GM23338 (cell line): Measurements from ENCODE around the gene AFF3. TPM values are rescaled to one million over a fixed set of nuclear protein-coding genes. Genes with fewer than 3 reads are reported as not detected.

Experiments
- ATAC-seq: fragments of 200-7000 bp; cut with Tn5 transposase; 3 replicates; pipeline ENCODE4 v1.9.1; 2020
- DNase-seq: peaks from one replicate; pipeline ENCODE4 v3.0.0-alpha.2; 2015; ENCODE audit warnings: low spot score
- H2AFZ ChIP-seq: fragments of 200-600 bp; sonication (generic); 2 replicates; pipeline ENCODE4 v1.8.0; 2016; ENCODE audit warnings: antibody characterized with exemption, mild to moderate bottlenecking, moderate library complexity
- H3F3A ChIP-seq: fragments of 200-600 bp; sonication (generic); replicated peaks from 2 replicates; pipeline ENCODE4 v1.8.0; 2017; ENCODE audit warnings: antibody characterized with exemption, mixed run types, low read depth
- H3K27ac ChIP-seq: fragments of 200-600 bp; sonication (generic); 2 replicates; pipeline ENCODE4 v1.6.1; 2016; ENCODE audit warnings: low read depth
- H3K27me3 ChIP-seq: fragments of 200-600 bp; sonication (generic); 2 replicates; pipeline ENCODE4 v1.8.0; 2016; ENCODE audit warnings: mild to moderate bottlenecking, mixed run types, moderate library complexity; ENCODE audit not compliant: insufficient read depth
- H3K36me3 ChIP-seq: fragments of 200-600 bp; sonication (generic); 2 replicates; pipeline ENCODE4 v1.8.0; 2016; ENCODE audit warnings: mild to moderate bottlenecking; ENCODE audit not compliant: insufficient read depth
- H3K4me1 ChIP-seq: fragments of 200-600 bp; sonication (generic); 2 replicates; pipeline ENCODE4 v1.8.0; 2016; ENCODE audit warnings: mild to moderate bottlenecking, moderate library complexity; ENCODE audit not compliant: insufficient read depth
- H3K4me2 ChIP-seq: fragments of 200-600 bp; sonication (generic); 2 replicates; pipeline ENCODE4 v1.7.1; 2017; ENCODE audit warnings: mixed run types
- H3K4me3 ChIP-seq: fragments of 200-600 bp; sonication (generic); 2 replicates; pipeline ENCODE4 v1.6.1; 2016; ENCODE audit warnings: mixed run types
- H3K79me2 ChIP-seq: fragments of 200-600 bp; sonication (generic); replicated peaks from 2 replicates; pipeline ENCODE4 v1.8.0; 2017; ENCODE audit warnings: mild to moderate bottlenecking; ENCODE audit not compliant: insufficient read depth
- H3K9me2 ChIP-seq: fragments of 200-600 bp; sonication (generic); 2 replicates; pipeline ENCODE4 v1.8.0; 2017; ENCODE audit not compliant: insufficient read depth
- H4K20me1 ChIP-seq: fragments of 200-600 bp; sonication (generic); replicated peaks from 2 replicates; pipeline ENCODE4 v1.8.0; 2017; ENCODE audit warnings: mild to moderate bottlenecking; ENCODE audit not compliant: insufficient read depth
- H3K27ac Mint-ChIP-seq: 2 replicates; pipeline ENCODE4 v1.8.0; 2020; ENCODE audit warnings: inconsistent platforms, mild to moderate bottlenecking, moderate library complexity, mixed read lengths
- H3K27me3 Mint-ChIP-seq: 3 replicates; pipeline ENCODE4 v1.8.0; 2022; ENCODE audit warnings: low read depth, mild to moderate bottlenecking, moderate library complexity, mixed read lengths, inconsistent platforms; ENCODE audit not compliant: insufficient read depth, poor library complexity
- H3K36me3 Mint-ChIP-seq: 3 replicates; pipeline ENCODE4 v1.8.0; 2021; ENCODE audit warnings: low read depth, mild to moderate bottlenecking, inconsistent platforms, moderate library complexity, mixed read lengths
- H3K4me1 Mint-ChIP-seq: 3 replicates; pipeline ENCODE4 v1.8.0; 2020; ENCODE audit warnings: mild to moderate bottlenecking, inconsistent platforms, mixed read lengths
- H3K4me3 Mint-ChIP-seq: 3 replicates; pipeline ENCODE4 v1.8.0; 2021; ENCODE audit warnings: moderate library complexity, mild to moderate bottlenecking, inconsistent platforms, mixed read lengths
- H3K9me3 Mint-ChIP-seq: 3 replicates; pipeline ENCODE4 v1.8.0; 2020; ENCODE audit warnings: moderate library complexity, mild to moderate bottlenecking, inconsistent platforms, mixed read lengths
- CREB1 ChIP-seq: fragments of 250-450 bp; sonication (Bioruptor Pico); IDR thresholded peaks from 2 replicates; pipeline ENCODE4 v1.5.0; 2020; ENCODE audit warnings: low read depth, mild to moderate bottlenecking, moderate library complexity
- EZH2 ChIP-seq: fragments of 200-600 bp; sonication (generic); IDR thresholded peaks from one replicate; pipeline ENCODE4 v1.8.0; 2017; ENCODE audit warnings: antibody characterized with exemption, mild to moderate bottlenecking, low read depth; ENCODE audit not compliant: unreplicated experiment
- JUNB ChIP-seq: IDR thresholded peaks from one replicate; pipeline ENCODE4 v1.6.1; 2016; ENCODE audit warnings: antibody characterized with exemption; ENCODE audit not compliant: unreplicated experiment
- ZNF114 ChIP-seq: fragments of 250-450 bp; sonication (Bioruptor Pico); IDR thresholded peaks from 2 replicates; pipeline ENCODE4 v1.5.0; 2020; ENCODE audit warnings: mild to moderate bottlenecking, moderate library complexity
- ZNF331 ChIP-seq: fragments of 250-450 bp; sonication (Bioruptor Pico); IDR thresholded peaks from 2 replicates; pipeline ENCODE4 v1.5.0; 2020; ENCODE audit warnings: low read depth, mild to moderate bottlenecking, moderate library complexity
- polyA plus RNA-seq: library from polyadenylated mRNA; unstranded; fragments of >200 nt; fragmentation: Nextera tagmentation; extraction: Ambion mirVana; gene quantifications from 2 replicates; pipeline ENCODE4 v1.2.1, GENCODE V29; 2016
- total RNA-seq: library from RNA; depleted of rRNA; stranded (reverse); fragments of >200 nt; shearing (Covaris generic); gene quantifications from 2 replicates; pipeline ENCODE4 v1.2.3, GENCODE V29; 2014
- TF ChIP-seq, protein P1 (sequence below): fragments of 250-450 bp; sonication (Bioruptor Pico); IDR thresholded peaks from 2 replicates; pipeline ENCODE4 v1.5.0; 2020; ENCODE audit warnings: mild to moderate bottlenecking, moderate library complexity
- TF ChIP-seq, protein P2 (sequence below), 2 experiments: fragments of 200-600 bp in 1 of 2; sonication (generic) in 1 of 2; conservative IDR thresholded peaks; 2 replicates each; pipeline versions ENCODE4 v1.5.1 to v1.6.1; 2016 to 2017; ENCODE audit warnings: antibody characterized with exemption in 2 of 2, low read depth in 2 of 2, mild to moderate bottlenecking in 2 of 2, moderate library complexity in 1 of 2
- TF ChIP-seq, protein P3 (sequence below): IDR thresholded peaks from 2 replicates; pipeline ENCODE4 v1.6.1; 2016; ENCODE audit warnings: antibody characterized with exemption
- TF ChIP-seq, protein P4 (sequence below): IDR thresholded peaks from one replicate; pipeline ENCODE4 v1.6.1; 2018; ENCODE audit warnings: antibody characterized with exemption; ENCODE audit not compliant: unreplicated experiment

Gene AFF3
- total and polyA plus RNA-seq, 2 experiments from 2014 or later = 0.73 to 1.4 TPM

DNA sequence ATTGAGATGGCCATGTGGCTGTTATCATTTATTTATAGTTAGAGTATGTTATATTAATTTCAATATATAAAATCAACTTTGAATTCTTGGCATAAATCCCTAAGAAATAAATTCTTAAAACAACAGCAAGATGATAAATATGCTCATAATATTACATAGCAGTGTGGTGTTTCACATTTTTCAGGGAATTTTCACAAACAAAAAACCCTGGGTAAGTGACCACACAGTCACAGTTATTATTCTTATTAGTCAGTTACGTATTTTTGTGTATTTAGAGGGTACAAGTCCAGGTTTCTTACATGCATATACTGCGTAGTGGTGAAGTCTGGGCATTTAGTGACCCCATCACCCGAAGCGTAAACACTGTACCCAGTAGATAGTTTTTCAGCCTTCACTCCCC, 363.1 kb downstream of the AFF3 start:
- H3K4me1 Mint-ChIP-seq = 0 out of 3 replicates have a peak, but pooled peaks cover 2% of the 10 kb centered on the region
- peaks cover 4% of the 10 kb centered on the region for H3K27me3 Mint-ChIP-seq

More for the DNA sequence above, 363.1 kb downstream of the AFF3 start:
- H3K4me1 ChIP-seq = no peaks in the 10 kb centered on the region
- Mint-ChIP-seq H3K36me3 (peaks cover 5% of the 10 kb centered on the region; the same call in 1 of the 3 replicates), H3K9me3 (peaks cover 23% of the 10 kb centered on the region), H3K27ac (no peak overlapping the region), H3K4me3 (no peak overlapping the region)
- no peak overlapping the region for H3K4me3 ChIP-seq
- H4K20me1 ChIP-seq = no peaks in the 10 kb centered on the region
- H3K9me2 ChIP-seq = peaks cover 15% of the 10 kb centered on the region; the same call in 1 of the 2 replicates
- ATAC-seq (no peak), DNase-seq (no peak)
- no peaks in the 10 kb centered on the region for H3K27me3 ChIP-seq
- no peaks in the 10 kb centered on the region for H3K79me2 ChIP-seq
- H3F3A ChIP-seq = no peaks in the 10 kb centered on the region
- no peak overlapping the region for H3K27ac ChIP-seq
- no peak for TF ChIP-seq CREB1 (CRISPR knock-in tag)
- no peak for TF ChIP-seq EZH2
- TF ChIP-seq, protein P1, sequence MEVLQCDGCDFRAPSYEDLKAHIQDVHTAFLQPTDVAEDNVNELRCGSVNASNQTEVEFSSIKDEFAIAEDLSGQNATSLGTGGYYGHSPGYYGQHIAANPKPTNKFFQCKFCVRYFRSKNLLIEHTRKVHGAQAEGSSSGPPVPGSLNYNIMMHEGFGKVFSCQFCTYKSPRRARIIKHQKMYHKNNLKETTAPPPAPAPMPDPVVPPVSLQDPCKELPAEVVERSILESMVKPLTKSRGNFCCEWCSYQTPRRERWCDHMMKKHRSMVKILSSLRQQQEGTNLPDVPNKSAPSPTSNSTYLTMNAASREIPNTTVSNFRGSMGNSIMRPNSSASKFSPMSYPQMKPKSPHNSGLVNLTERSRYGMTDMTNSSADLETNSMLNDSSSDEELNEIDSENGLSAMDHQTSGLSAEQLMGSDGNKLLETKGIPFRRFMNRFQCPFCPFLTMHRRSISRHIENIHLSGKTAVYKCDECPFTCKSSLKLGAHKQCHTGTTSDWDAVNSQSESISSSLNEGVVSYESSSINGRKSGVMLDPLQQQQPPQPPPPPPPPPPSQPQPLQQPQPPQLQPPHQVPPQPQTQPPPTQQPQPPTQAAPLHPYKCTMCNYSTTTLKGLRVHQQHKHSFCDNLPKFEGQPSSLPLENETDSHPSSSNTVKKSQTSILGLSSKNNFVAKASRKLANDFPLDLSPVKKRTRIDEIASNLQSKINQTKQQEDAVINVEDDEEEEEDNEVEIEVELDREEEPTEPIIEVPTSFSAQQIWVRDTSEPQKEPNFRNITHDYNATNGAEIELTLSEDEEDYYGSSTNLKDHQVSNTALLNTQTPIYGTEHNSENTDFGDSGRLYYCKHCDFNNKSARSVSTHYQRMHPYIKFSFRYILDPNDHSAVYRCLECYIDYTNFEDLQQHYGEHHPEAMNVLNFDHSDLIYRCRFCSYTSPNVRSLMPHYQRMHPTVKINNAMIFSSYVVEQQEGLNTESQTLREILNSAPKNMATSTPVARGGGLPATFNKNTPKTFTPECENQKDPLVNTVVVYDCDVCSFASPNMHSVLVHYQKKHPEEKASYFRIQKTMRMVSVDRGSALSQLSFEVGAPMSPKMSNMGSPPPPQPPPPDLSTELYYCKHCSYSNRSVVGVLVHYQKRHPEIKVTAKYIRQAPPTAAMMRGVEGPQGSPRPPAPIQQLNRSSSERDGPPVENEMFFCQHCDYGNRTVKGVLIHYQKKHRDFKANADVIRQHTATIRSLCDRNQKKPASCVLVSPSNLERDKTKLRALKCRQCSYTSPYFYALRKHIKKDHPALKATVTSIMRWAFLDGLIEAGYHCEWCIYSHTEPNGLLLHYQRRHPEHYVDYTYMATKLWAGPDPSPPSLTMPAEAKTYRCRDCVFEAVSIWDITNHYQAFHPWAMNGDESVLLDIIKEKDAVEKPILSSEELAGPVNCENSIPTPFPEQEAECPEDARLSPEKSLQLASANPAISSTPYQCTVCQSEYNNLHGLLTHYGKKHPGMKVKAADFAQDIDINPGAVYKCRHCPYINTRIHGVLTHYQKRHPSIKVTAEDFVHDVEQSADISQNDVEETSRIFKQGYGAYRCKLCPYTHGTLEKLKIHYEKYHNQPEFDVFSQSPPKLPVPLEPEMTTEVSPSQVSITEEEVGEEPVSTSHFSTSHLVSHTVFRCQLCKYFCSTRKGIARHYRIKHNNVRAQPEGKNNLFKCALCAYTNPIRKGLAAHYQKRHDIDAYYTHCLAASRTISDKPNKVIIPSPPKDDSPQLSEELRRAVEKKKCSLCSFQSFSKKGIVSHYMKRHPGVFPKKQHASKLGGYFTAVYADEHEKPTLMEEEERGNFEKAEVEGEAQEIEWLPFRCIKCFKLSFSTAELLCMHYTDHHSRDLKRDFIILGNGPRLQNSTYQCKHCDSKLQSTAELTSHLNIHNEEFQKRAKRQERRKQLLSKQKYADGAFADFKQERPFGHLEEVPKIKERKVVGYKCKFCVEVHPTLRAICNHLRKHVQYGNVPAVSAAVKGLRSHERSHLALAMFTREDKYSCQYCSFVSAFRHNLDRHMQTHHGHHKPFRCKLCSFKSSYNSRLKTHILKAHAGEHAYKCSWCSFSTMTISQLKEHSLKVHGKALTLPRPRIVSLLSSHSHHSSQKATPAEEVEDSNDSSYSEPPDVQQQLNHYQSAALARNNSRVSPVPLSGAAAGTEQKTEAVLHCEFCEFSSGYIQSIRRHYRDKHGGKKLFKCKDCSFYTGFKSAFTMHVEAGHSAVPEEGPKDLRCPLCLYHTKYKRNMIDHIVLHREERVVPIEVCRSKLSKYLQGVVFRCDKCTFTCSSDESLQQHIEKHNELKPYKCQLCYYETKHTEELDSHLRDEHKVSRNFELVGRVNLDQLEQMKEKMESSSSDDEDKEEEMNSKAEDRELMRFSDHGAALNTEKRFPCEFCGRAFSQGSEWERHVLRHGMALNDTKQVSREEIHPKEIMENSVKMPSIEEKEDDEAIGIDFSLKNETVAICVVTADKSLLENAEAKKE = no peak
- no peak for TF ChIP-seq JUNB
- TF ChIP-seq, protein P2, sequence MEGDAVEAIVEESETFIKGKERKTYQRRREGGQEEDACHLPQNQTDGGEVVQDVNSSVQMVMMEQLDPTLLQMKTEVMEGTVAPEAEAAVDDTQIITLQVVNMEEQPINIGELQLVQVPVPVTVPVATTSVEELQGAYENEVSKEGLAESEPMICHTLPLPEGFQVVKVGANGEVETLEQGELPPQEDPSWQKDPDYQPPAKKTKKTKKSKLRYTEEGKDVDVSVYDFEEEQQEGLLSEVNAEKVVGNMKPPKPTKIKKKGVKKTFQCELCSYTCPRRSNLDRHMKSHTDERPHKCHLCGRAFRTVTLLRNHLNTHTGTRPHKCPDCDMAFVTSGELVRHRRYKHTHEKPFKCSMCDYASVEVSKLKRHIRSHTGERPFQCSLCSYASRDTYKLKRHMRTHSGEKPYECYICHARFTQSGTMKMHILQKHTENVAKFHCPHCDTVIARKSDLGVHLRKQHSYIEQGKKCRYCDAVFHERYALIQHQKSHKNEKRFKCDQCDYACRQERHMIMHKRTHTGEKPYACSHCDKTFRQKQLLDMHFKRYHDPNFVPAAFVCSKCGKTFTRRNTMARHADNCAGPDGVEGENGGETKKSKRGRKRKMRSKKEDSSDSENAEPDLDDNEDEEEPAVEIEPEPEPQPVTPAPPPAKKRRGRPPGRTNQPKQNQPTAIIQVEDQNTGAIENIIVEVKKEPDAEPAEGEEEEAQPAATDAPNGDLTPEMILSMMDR (conservative IDR thresholded peaks at IDR 0.05; ENCODE audit: low read depth in 2 of 2) = no peak
- TF ChIP-seq, protein P3, sequence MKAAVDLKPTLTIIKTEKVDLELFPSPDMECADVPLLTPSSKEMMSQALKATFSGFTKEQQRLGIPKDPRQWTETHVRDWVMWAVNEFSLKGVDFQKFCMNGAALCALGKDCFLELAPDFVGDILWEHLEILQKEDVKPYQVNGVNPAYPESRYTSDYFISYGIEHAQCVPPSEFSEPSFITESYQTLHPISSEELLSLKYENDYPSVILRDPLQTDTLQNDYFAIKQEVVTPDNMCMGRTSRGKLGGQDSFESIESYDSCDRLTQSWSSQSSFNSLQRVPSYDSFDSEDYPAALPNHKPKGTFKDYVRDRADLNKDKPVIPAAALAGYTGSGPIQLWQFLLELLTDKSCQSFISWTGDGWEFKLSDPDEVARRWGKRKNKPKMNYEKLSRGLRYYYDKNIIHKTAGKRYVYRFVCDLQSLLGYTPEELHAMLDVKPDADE = no peak
- no peak for TF ChIP-seq ZNF331 (CRISPR knock-in tag)
- TF ChIP-seq ZNF114 (CRISPR knock-in tag) = no peak
- TF ChIP-seq, protein P4, sequence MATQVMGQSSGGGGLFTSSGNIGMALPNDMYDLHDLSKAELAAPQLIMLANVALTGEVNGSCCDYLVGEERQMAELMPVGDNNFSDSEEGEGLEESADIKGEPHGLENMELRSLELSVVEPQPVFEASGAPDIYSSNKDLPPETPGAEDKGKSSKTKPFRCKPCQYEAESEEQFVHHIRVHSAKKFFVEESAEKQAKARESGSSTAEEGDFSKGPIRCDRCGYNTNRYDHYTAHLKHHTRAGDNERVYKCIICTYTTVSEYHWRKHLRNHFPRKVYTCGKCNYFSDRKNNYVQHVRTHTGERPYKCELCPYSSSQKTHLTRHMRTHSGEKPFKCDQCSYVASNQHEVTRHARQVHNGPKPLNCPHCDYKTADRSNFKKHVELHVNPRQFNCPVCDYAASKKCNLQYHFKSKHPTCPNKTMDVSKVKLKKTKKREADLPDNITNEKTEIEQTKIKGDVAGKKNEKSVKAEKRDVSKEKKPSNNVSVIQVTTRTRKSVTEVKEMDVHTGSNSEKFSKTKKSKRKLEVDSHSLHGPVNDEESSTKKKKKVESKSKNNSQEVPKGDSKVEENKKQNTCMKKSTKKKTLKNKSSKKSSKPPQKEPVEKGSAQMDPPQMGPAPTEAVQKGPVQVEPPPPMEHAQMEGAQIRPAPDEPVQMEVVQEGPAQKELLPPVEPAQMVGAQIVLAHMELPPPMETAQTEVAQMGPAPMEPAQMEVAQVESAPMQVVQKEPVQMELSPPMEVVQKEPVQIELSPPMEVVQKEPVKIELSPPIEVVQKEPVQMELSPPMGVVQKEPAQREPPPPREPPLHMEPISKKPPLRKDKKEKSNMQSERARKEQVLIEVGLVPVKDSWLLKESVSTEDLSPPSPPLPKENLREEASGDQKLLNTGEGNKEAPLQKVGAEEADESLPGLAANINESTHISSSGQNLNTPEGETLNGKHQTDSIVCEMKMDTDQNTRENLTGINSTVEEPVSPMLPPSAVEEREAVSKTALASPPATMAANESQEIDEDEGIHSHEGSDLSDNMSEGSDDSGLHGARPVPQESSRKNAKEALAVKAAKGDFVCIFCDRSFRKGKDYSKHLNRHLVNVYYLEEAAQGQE = no peak
- no peak overlapping the region for H2AFZ ChIP-seq
- no peak overlapping the region for H3K4me2 ChIP-seq
- H3K36me3 ChIP-seq = no peaks in the 10 kb centered on the region
